ENCODE results near the gene SEC22C.

SEC22C gene

DNA sequence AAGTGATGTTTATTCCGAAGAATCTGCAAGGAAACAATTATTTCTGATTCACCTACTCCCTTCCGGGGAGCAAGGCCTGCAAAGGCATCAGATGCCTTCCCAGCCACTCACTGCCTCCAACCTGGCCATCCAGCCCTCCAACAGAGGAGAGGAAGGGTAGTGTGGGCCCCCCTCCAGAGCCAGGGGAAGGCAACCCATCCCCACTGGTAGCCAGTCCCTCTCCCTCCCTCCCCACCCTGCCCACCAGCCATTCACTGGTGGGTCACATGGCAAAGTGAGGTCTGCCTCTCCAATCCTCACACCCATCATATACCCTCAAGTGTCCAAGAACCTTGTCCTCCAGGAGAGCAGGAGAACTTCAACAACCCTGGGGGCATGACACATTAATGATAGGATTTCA lies 81.7 kb downstream of the SEC22C start:
- no peak for DNase-seq (ENCODE audit: low read depth)
- TF ChIP-seq, protein P1, sequence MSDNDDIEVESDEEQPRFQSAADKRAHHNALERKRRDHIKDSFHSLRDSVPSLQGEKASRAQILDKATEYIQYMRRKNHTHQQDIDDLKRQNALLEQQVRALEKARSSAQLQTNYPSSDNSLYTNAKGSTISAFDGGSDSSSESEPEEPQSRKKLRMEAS (IDR thresholded peaks at IDR 0.05; ENCODE audit: low read depth, low read length): no peak
- TF ChIP-seq MYC (IDR thresholded peaks at IDR 0.05; ENCODE audit: low read depth, low read length) (no peak), POLR2A (IDR thresholded peaks at IDR 0.05; ENCODE audit: extremely low read depth, insufficient read length) (no peak), CTCF (IDR thresholded peaks at IDR 0.05; ENCODE audit: low read depth, low read length) (no peak)
- H3K4me3 ChIP-seq (ENCODE audit: low read depth, low read length): no peak overlapping the region

- no peak for TF ChIP-seq CTCF (IDR thresholded peaks at IDR 0.05; ENCODE audit: low read depth, low read length)
- TF ChIP-seq MYC (IDR thresholded peaks at IDR 0.05; ENCODE audit: low read depth, low read length): no peak
- TF ChIP-seq POLR2A (IDR thresholded peaks at IDR 0.05; ENCODE audit: extremely low read depth, insufficient read length): no peak
- TF ChIP-seq, protein P1 (IDR thresholded peaks at IDR 0.05; ENCODE audit: low read depth, low read length): no peak
- H3K4me3 ChIP-seq (ENCODE audit: low read depth, low read length): no peak overlapping the region
- no peak for DNase-seq (ENCODE audit: low read depth)
Measured at GRCh38 chr3:42499478-42499871, 82.3 kb downstream of the SEC22C start.

- TF ChIP-seq POLR2A (IDR thresholded peaks at IDR 0.05; ENCODE audit: extremely low read depth, insufficient read length) (no peak), CTCF (IDR thresholded peaks at IDR 0.05; ENCODE audit: low read depth, low read length) (no peak), MYC (IDR thresholded peaks at IDR 0.05; ENCODE audit: low read depth, low read length) (no peak)
- TF ChIP-seq, protein P1 (IDR thresholded peaks at IDR 0.05; ENCODE audit: low read depth, low read length): no peak
- H3K4me3 ChIP-seq (ENCODE audit: low read depth, low read length): no peak overlapping the region
- DNase-seq (ENCODE audit: low read depth): no peak
Measured at GRCh38 chr3:42498791-42499477, 82.8 kb downstream of the SEC22C start.

DNA sequence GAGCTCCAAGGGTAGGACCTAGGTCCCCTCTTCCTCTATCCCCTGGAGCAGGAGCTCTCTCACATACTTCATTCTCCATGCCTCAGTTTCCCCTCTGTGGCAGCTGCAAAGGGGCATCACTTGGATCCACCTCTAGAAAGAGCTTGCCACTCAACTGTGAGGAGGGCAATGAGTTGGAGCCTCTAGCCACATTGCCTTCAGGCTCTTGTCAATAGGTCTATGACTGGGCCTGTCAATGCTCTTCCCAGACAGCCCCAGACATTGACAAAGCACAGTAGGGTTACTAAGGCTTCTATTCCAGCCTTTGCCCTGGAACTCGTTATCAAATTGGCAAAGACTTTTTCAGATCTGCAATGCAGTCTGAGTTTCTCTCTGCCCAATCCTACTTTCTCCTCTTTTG lies 83.7 kb downstream of the SEC22C start:
- H3K4me3 ChIP-seq (ENCODE audit: low read depth, low read length): no peak overlapping the region
- TF ChIP-seq, protein P1 (IDR thresholded peaks at IDR 0.05; ENCODE audit: low read depth, low read length): no peak
- TF ChIP-seq CTCF (IDR thresholded peaks at IDR 0.05; ENCODE audit: low read depth, low read length) (no peak), MYC (IDR thresholded peaks at IDR 0.05; ENCODE audit: low read depth, low read length) (no peak), POLR2A (IDR thresholded peaks at IDR 0.05; ENCODE audit: extremely low read depth, insufficient read length) (no peak)
- DNase-seq (ENCODE audit: low read depth): no peak
